ENCODE measurements around the gene EIF3I. TPM values are rescaled to one million over a fixed set of nuclear protein-coding genes. Genes with fewer than 3 reads are reported as not detected.

Gene EIF3I
- polyA plus RNA-seq, 3 donors: 126 to 162 (median 151) TPM

DNA sequence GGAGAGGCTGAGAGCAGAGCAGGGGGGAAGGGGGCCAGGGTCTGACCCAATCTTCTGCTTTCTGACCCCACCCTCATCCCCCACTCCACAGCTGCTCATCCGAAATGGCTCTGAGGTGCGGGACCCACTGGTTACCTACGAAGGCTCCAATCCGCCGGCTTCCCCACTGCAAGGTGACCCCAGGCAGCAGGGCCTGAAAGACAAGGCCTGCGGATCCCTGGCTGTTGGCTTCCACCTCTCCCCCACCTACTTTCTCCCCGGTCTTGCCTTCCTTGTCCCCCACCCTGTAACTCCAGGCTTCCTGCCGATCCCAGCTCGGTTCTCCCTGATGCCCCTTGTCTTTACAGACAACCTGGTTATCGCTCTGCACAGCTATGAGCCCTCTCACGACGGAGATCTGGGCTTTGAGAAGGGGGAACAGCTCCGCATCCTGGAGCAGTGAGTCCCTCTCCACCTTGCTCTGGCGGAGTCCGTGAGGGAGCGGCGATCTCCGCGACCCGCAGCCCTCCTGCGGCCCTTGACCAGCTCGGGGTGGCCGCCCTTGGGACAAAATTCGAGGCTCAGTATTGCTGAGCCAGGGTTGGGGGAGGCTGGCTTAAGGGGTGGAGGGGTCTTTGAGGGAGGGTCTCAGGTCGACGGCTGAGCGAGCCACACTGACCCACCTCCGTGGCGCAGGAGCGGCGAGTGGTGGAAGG, 52.6 kb downstream of the EIF3I start:
- peaks cover 5% of the 10 kb centered on the region for H3K4me1 Mint-ChIP-seq
- no peak overlapping the region for H3K27ac ChIP-seq (ENCODE audit: low read depth in 1 of 2, low read length in 2 of 2)
- peaks cover 40 to 45% (median 40%) of the 10 kb centered on the region in 3 donors for H3K27me3 Mint-ChIP-seq (ENCODE audit: low read depth in 3 of 3)
- H3K4me3 ChIP-seq (replicated peaks in 1 of 3; ENCODE audit: low read depth in 2 of 3, low read length in 3 of 3): no peak overlapping the region
- H3K36me3 ChIP-seq (replicated peaks in 1 of 2; ENCODE audit: control insufficient read depth in 1 of 2, insufficient read depth in 2 of 2, low read length in 2 of 2): no peaks in the 10 kb centered on the region
- no peaks in the 10 kb centered on the region for H4K20me1 ChIP-seq (ENCODE audit: insufficient read depth, low read length)
- peak overlapping the region in 1 of 7 donors; percentile 13 for H3K27ac Mint-ChIP-seq
- no peaks in the 10 kb centered on the region for H3K9me3 ChIP-seq (replicated peaks in 1 of 2; ENCODE audit: control insufficient read depth in 1 of 2, insufficient read depth in 1 of 2, low read length in 2 of 2)
- WGBS (ENCODE audit: insufficient coverage): 93% methylated on average over 26 of the region's 31 CpGs
- no peak for DNase-seq
- no peaks in the 10 kb centered on the region for H3K4me1 ChIP-seq (ENCODE audit: control insufficient read depth in 1 of 2, insufficient read depth in 2 of 2, low read length in 2 of 2)
- peaks cover 0 to 5% (median 0%) of the 10 kb centered on the region in 7 donors for H3K9me3 Mint-ChIP-seq
- no peak overlapping the region for H3K9ac ChIP-seq (ENCODE audit: insufficient read depth, low read length, poor library complexity, severe bottlenecking)
- no peaks in the 10 kb centered on the region for H3K79me2 ChIP-seq (ENCODE audit: insufficient read depth, low read length)
- no peak for TF ChIP-seq CTCF (IDR thresholded peaks at IDR 0.05)
- no peaks in the 10 kb centered on the region for H3K36me3 Mint-ChIP-seq
- no peak overlapping the region for H3K4me2 ChIP-seq (replicated peaks; ENCODE audit: extremely low read depth, low read length, poor library complexity, severe bottlenecking)
- H3K4me3 Mint-ChIP-seq: peak overlapping the region; percentile 16 to 42
- peak overlapping the region; percentile 29 for H2AFZ ChIP-seq (ENCODE audit: insufficient read depth, low read depth, low read length, poor library complexity, severe bottlenecking)
- H3K27me3 ChIP-seq (ENCODE audit: control insufficient read depth in 2 of 2, insufficient read depth in 2 of 2, low read length in 2 of 2): peaks cover 0 to 26% of the 10 kb centered on the region in 2 donors
- intact Hi-C loops (cut with micrococcal nuclease): no loop called here

DNA sequence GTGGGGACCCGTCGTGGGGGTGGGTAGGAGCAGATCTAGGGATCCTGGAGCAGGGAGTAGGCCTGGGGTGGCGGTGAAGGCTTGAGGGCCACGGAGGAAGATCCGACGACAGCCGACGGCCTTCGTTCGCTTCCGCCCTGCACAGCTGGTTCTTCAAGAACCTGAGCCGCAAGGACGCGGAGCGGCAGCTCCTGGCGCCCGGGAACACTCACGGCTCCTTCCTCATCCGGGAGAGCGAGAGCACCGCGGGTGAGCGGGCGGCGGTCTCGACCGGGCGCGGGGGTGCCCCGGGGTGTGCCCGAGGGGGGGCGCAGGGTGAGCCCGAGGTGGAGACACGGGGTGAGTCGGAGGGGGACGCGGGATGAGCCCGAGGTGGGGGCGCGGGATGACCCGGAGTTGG, 53.2 kb downstream of the EIF3I start:
- Histone ChIP-seq H2AFZ (ENCODE audit: insufficient read depth, low read depth, low read length, poor library complexity, severe bottlenecking) (peak overlapping the region; percentile 29), H3K27ac (ENCODE audit: low read depth in 1 of 2, low read length in 2 of 2) (no peak overlapping the region), H3K36me3 (replicated peaks in 1 of 2; ENCODE audit: control insufficient read depth in 1 of 2, insufficient read depth in 2 of 2, low read length in 2 of 2) (no peaks in the 10 kb centered on the region), H3K27me3 (ENCODE audit: control insufficient read depth in 2 of 2, insufficient read depth in 2 of 2, low read length in 2 of 2) (peaks cover 0 to 26% of the 10 kb centered on the region in 2 donors), H3K9ac (ENCODE audit: insufficient read depth, low read length, poor library complexity, severe bottlenecking) (no peak overlapping the region), H3K4me1 (ENCODE audit: control insufficient read depth in 1 of 2, insufficient read depth in 2 of 2, low read length in 2 of 2) (no peaks in the 10 kb centered on the region), H3K79me2 (ENCODE audit: insufficient read depth, low read length) (no peaks in the 10 kb centered on the region), H3K9me3 (replicated peaks in 1 of 2; ENCODE audit: control insufficient read depth in 1 of 2, insufficient read depth in 1 of 2, low read length in 2 of 2) (no peaks in the 10 kb centered on the region), H3K4me2 (replicated peaks; ENCODE audit: extremely low read depth, low read length, poor library complexity, severe bottlenecking) (no peak overlapping the region), H3K4me3 (replicated peaks in 1 of 3; ENCODE audit: low read depth in 2 of 3, low read length in 3 of 3) (no peak overlapping the region), H4K20me1 (ENCODE audit: insufficient read depth, low read length) (no peaks in the 10 kb centered on the region)
- 9% methylated on average over 33 of the region's 41 CpGs for WGBS (ENCODE audit: insufficient coverage)
- no peak for DNase-seq
- peaks cover 0 to 5% (median 0%) of the 10 kb centered on the region in 7 donors for H3K9me3 Mint-ChIP-seq
- H3K4me1 Mint-ChIP-seq: peaks cover 5% of the 10 kb centered on the region
- H3K27me3 Mint-ChIP-seq (ENCODE audit: low read depth in 3 of 3): peaks cover 40 to 45% (median 40%) of the 10 kb centered on the region in 3 donors
- TF ChIP-seq CTCF (IDR thresholded peaks at IDR 0.05): no peak
- H3K27ac Mint-ChIP-seq: peak overlapping the region in 1 of 7 donors; percentile 13
- H3K36me3 Mint-ChIP-seq: no peaks in the 10 kb centered on the region
- intact Hi-C loops (cut with micrococcal nuclease): no loop called here
- H3K4me3 Mint-ChIP-seq: peak overlapping the region; percentile 16 to 59

Data from CD14-positive monocyte (primary cell).